GM18873 (cell line): ENCODE data around the gene NR4A1.
A peak's percentile ranks its signal among the peaks of the same experiment; 100 is the strongest.

Experiments used
- ATAC-seq: cut with Tn5 transposase; IDR thresholded peaks from one replicate; pipeline ENCODE4 v1.9.1; 2021; ENCODE audit warnings: mild to moderate bottlenecking, moderate library complexity, moderate number of reproducible peaks; ENCODE audit not compliant: unreplicated experiment, low FRiP score

Gene NR4A1

GRCh38 chr12:52056801-52057637 is 5.8 kb downstream of the NR4A1 start:
- ATAC-seq, result no peak

- ATAC-seq, result no peak
Measured at GRCh38 chr12:52057638-52058576, 6.7 kb downstream of the NR4A1 start.

- ATAC-seq, result no peak
Measured at GRCh38 chr12:52058631-52059361, 7.6 kb downstream of the NR4A1 start.

GRCh38 chr12:52059582-52060497 is 8.6 kb downstream of the NR4A1 start:
- no peak for ATAC-seq

- ATAC-seq, result no peak
Measured at GRCh38 chr12:52060498-52061177, 9.4 kb downstream of the NR4A1 start.

GRCh38 chr12:52061470-52062166 is 10.4 kb downstream of the NR4A1 start:
- ATAC-seq, result no peak

- ATAC-seq, result no peak
Measured at GRCh38 chr12:52062167-52063081, 11.2 kb downstream of the NR4A1 start.

- ATAC-seq, result no peak
Measured at GRCh38 chr12:52063082-52063924, 12.1 kb downstream of the NR4A1 start.

GRCh38 chr12:52063981-52064649 is 12.9 kb downstream of the NR4A1 start:
- ATAC-seq, result no peak

GRCh38 chr12:52066346-52067080 is 15.3 kb downstream of the NR4A1 start:
- ATAC-seq, result no peak

GRCh38 chr12:52067081-52067374 is 15.8 kb downstream of the NR4A1 start:
- no peak for ATAC-seq

- peak; percentile 84 for ATAC-seq
Measured at GRCh38 chr12:52069327-52070184, 18.3 kb downstream of the NR4A1 start, which contains the start of gene ATG101. ATG101 (plus strand) TSS chr12:52069978; CDS start chr12:52073651, 3,673 bp downstream.

GRCh38 chr12:52070185-52070925 is 19.1 kb downstream of the NR4A1 start:
- peak; percentile 20 for ATAC-seq
